Measurements from ENCODE around the gene LIG3. TPM values are rescaled to one million over a fixed set of nuclear protein-coding genes. Genes with fewer than 3 reads are reported as not detected.
A peak's percentile ranks its signal among the peaks of the same experiment; 100 is the strongest.

Gene LIG3
- polyA plus RNA-seq, 1 of the 3 experiments (the other 2 are of a cell fraction): 25.7 TPM

DNA sequence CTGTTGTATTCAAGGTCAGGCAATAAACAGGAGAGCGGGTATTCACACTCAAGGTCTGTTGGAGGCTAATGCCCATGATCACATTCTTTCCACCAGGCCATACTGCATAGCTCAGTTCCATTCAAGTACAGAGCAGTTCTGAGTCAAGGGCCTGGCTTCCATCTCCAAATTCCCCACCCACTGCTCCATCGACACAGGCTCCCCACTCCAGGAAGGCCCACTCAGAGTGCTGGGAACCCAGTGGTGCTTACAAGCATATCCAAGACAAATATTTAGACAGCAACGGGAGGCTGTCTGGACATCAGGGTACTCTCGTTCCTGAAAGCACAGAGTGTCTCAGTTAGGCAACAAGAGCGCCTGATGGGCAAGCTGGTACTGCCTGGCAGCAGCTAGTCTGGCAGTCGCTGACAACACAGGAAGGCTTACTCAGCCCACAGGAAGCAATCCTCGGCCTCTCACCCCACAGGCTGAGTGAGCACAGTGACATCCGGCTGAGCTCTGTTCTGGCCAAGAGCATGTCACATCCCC, 42.3 kb downstream of the LIG3 start (continued):
- TF ChIP-seq, protein P1, sequence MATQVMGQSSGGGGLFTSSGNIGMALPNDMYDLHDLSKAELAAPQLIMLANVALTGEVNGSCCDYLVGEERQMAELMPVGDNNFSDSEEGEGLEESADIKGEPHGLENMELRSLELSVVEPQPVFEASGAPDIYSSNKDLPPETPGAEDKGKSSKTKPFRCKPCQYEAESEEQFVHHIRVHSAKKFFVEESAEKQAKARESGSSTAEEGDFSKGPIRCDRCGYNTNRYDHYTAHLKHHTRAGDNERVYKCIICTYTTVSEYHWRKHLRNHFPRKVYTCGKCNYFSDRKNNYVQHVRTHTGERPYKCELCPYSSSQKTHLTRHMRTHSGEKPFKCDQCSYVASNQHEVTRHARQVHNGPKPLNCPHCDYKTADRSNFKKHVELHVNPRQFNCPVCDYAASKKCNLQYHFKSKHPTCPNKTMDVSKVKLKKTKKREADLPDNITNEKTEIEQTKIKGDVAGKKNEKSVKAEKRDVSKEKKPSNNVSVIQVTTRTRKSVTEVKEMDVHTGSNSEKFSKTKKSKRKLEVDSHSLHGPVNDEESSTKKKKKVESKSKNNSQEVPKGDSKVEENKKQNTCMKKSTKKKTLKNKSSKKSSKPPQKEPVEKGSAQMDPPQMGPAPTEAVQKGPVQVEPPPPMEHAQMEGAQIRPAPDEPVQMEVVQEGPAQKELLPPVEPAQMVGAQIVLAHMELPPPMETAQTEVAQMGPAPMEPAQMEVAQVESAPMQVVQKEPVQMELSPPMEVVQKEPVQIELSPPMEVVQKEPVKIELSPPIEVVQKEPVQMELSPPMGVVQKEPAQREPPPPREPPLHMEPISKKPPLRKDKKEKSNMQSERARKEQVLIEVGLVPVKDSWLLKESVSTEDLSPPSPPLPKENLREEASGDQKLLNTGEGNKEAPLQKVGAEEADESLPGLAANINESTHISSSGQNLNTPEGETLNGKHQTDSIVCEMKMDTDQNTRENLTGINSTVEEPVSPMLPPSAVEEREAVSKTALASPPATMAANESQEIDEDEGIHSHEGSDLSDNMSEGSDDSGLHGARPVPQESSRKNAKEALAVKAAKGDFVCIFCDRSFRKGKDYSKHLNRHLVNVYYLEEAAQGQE (IDR thresholded peaks at IDR 0.05; ENCODE audit: low read depth, low read length): no peak
- TF ChIP-seq NFIC (IDR thresholded peaks at IDR 0.05; ENCODE audit: borderline replicate concordance): peak; percentile 16; the same call in 1 of the 2 replicates
- TF ChIP-seq, protein P2, sequence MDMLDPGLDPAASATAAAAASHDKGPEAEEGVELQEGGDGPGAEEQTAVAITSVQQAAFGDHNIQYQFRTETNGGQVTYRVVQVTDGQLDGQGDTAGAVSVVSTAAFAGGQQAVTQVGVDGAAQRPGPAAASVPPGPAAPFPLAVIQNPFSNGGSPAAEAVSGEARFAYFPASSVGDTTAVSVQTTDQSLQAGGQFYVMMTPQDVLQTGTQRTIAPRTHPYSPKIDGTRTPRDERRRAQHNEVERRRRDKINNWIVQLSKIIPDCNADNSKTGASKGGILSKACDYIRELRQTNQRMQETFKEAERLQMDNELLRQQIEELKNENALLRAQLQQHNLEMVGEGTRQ (IDR thresholded peaks at IDR 0.05; ENCODE audit: borderline replicate concordance, low read depth, low read length): no peak
- TF ChIP-seq EZH2phosphoT487 (IDR thresholded peaks at IDR 0.05; ENCODE audit: borderline replicate concordance, low read depth): no peak
- TF ChIP-seq FOXJ3 (CRISPR knock-in tag; IDR thresholded peaks at IDR 0.05): no peak

DNA sequence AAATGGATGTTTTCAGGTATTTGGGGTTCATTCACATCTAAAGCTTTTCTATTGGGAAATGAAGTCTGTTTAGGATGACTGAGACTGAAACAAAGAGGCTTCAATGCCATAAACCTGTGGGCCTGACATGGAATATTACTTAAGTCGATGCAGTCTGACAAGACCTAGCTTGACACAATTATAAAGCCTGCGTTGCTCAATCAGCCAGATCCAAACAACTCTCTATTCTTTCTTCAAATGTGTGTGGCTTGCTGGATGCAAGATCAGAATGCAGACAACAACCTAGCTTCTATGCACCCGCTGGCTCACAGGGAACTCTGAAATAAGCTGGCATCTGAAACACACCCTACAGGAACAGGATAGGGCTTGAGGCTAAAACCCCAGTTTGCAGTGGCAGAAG, 43.2 kb downstream of the LIG3 start:
- no peak for DNase-seq
- CTCF ChIA-PET: interaction anchor here (1.5 to 2.6 kb wide), 2 partner anchors 10 to 15 kb away, joined by 3 to 13 read pairs; no protein-coding TSS in a partner anchor
- no peaks in the 10 kb centered on the region for H4K20me1 ChIP-seq (ENCODE audit: insufficient read depth)
- no peaks in the 10 kb centered on the region; the same call in 1 of the 2 replicates for H3K79me2 ChIP-seq (ENCODE audit: insufficient read depth)
- H3K4me2 ChIP-seq: peak overlapping the region; percentile 70
- H3K9me3 ChIP-seq: no peaks in the 10 kb centered on the region
- H3K4me1 ChIP-seq (ENCODE audit: control insufficient read depth in 1 of 2, insufficient read depth in 2 of 2, low read depth in 1 of 2, low read length in 1 of 2): peaks cover 0 to 23% of the 10 kb centered on the region in 2 experiments; a peak in 3 of 4 replicates
- 0 out of 2 replicates have a peak overlapping the region, but pooled peaks have one; percentile 61 for H2AFZ ChIP-seq (ENCODE audit: low read depth)
- H3K36me3 ChIP-seq (replicated peaks in 1 of 2; ENCODE audit: control insufficient read depth in 1 of 2, insufficient read depth in 2 of 2, low read length in 1 of 2): peaks cover 10 to 21% of the 10 kb centered on the region in 2 experiments
- peak overlapping the region; percentile 70 for H3K9ac ChIP-seq
- TF ChIP-seq FOSL2 (IDR thresholded peaks at IDR 0.05; ENCODE audit: borderline replicate concordance, low read depth) (no peak), RFX5 (IDR thresholded peaks at IDR 0.05; ENCODE audit: low read length) (no peak), ELF1 (IDR thresholded peaks at IDR 0.05) (no peak)
- TF ChIP-seq, protein P1 (IDR thresholded peaks at IDR 0.05; ENCODE audit: low read depth, low read length): no peak
- H3K27ac ChIP-seq (ENCODE audit: low read depth in 2 of 2, low read length in 1 of 2): peak overlapping the region in 1 of 2 experiments; percentile 93; a peak in 2 of 4 replicates
- H3K4me3 ChIP-seq (ENCODE audit: low read depth in 2 of 2, low read length in 1 of 2): no peak overlapping the region
- H3K9me2 ChIP-seq: no peaks in the 10 kb centered on the region
- 96% methylated on average over 3 of the region's 3 CpGs for WGBS (ENCODE audit: low lambda C conversion rate)
- peaks cover 36% of the 10 kb centered on the region for H3F3A ChIP-seq (replicated peaks; ENCODE audit: insufficient read depth)
- H3K27me3 ChIP-seq (ENCODE audit: insufficient read depth): no peaks in the 10 kb centered on the region
- POLR2A ChIA-PET: no interaction called here

All from SK-N-SH (cell line).